Endothelial cell of umbilical vein (primary cell): ENCODE results near the gene SPNS2. TPM values are rescaled to one million over a fixed set of nuclear protein-coding genes. Genes with fewer than 3 reads are reported as not detected.

ENCODE experiments used
- BruUV-seq: library from RNA; stranded (reverse); fragments of 400-500 nt; replicated peaks from 2 replicates; lab custom pipeline; 2021; lab: Mats Ljungman, UMichigan
- CTCF ChIA-PET: fragments of 300-600, 350-600 bp; sonication (Branson Sonifier 250); formaldehyde crosslinking; loops from one replicate; lab custom pipeline; 2021; ENCODE audit warnings: antibody characterized with exemption, inconsistent platforms; lab: Charles Lee
- POLR2A ChIA-PET: fragments of 300-600, 350-600 bp; sonication (Branson Sonifier 250); formaldehyde crosslinking; loops from one replicate; lab custom pipeline; 2021; ENCODE audit warnings: antibody characterized with exemption, inconsistent platforms; lab: Charles Lee
- DNase-seq: peaks from one replicate; pipeline ENCODE4 v3.0.0-alpha.2; 2011; ENCODE audit warnings: low read depth, low spot score
- FAIRE-seq: peaks from 2 replicates; lab custom pipeline; 2011; peaks lifted over from hg19 to GRCh38; lab: Jason Lieb, UNC
- H2AFZ ChIP-seq: 2 replicates; pipeline ENCODE4 v1.6.0; 2012; ENCODE audit warnings: low read depth, low read length, control low read depth, inconsistent platforms
- H3K27ac ChIP-seq: 2 replicates; pipeline ENCODE4 v1.5.1; 2011; ENCODE audit warnings: low read depth, mild to moderate bottlenecking, control low read depth, low read length, moderate library complexity; ENCODE audit not compliant: insufficient read depth
- H3K27me3 ChIP-seq, 2 experiments: 2 replicates each; pipeline versions ENCODE4 v1.6.0 to v1.6.1; 2011; ENCODE audit warnings: low read length in 2 of 2, mixed read lengths in 1 of 2; ENCODE audit not compliant: control insufficient read depth in 2 of 2, insufficient read depth in 2 of 2
- H3K36me3 ChIP-seq, 2 experiments: 2 replicates in 1 of 2; 3 replicates in 1 of 2; pipeline ENCODE4 v1.5.1; 2011; ENCODE audit warnings: low read length in 2 of 2, mild to moderate bottlenecking in 1 of 2, moderate library complexity in 1 of 2; ENCODE audit not compliant: control insufficient read depth in 2 of 2, insufficient read depth in 2 of 2; ENCODE audit errors: extremely low read depth in 1 of 2
- H3K4me1 ChIP-seq: 3 replicates; pipeline ENCODE4 v1.5.1; 2011; ENCODE audit warnings: mild to moderate bottlenecking, low read length; ENCODE audit not compliant: control insufficient read depth, insufficient read depth; ENCODE audit errors: extremely low read depth
- H3K4me2 ChIP-seq: 2 replicates; pipeline ENCODE4 v1.6.1; 2011; ENCODE audit warnings: low read length, control low read depth, mixed read lengths; ENCODE audit not compliant: insufficient read depth
- H3K4me3 ChIP-seq, 3 experiments: fragments of 200-600 bp in 1 of 3; sonication (generic), shearing (Covaris generic) in 1 of 3; replicated peaks in 1 of 3; 2 replicates each; pipeline ENCODE4 v1.5.1; 2011 to 2016; ENCODE audit warnings: control low read depth in 3 of 3, low read length in 3 of 3, mild to moderate bottlenecking in 2 of 3, inconsistent platforms in 1 of 3, low read depth in 1 of 3, moderate library complexity in 1 of 3; ENCODE audit not compliant: insufficient read depth in 1 of 3
- H3K79me2 ChIP-seq: 2 replicates; pipeline ENCODE4 v1.6.0; 2012; ENCODE audit warnings: low read length, inconsistent platforms; ENCODE audit not compliant: control insufficient read depth, insufficient read depth
- H3K9ac ChIP-seq: replicated peaks from 2 replicates; pipeline ENCODE3; 2011; ENCODE audit warnings: low read length, control low read depth; ENCODE audit not compliant: insufficient read depth; ENCODE audit errors: extremely low read depth
- H3K9me1 ChIP-seq: replicated peaks from 3 replicates; pipeline ENCODE4 v1.6.0; 2011; ENCODE audit warnings: mild to moderate bottlenecking, low read length; ENCODE audit not compliant: control insufficient read depth, insufficient read depth; ENCODE audit errors: extremely low read depth
- H3K9me3 ChIP-seq: replicated peaks from 2 replicates; pipeline ENCODE4 v1.5.1; 2012; ENCODE audit warnings: low read length, inconsistent platforms; ENCODE audit not compliant: control insufficient read depth, insufficient read depth
- H4K20me1 ChIP-seq: replicated peaks from 2 replicates; pipeline ENCODE3; 2011; ENCODE audit warnings: mild to moderate bottlenecking, low read length; ENCODE audit not compliant: control insufficient read depth, insufficient read depth; ENCODE audit errors: extremely low read depth
- EZH2 ChIP-seq: IDR thresholded peaks from 2 replicates; pipeline ENCODE4 v1.6.1; 2012; ENCODE audit warnings: borderline replicate concordance, low read depth, mild to moderate bottlenecking, moderate library complexity, low read length, inconsistent platforms; ENCODE audit not compliant: severe bottlenecking
- FOS ChIP-seq: IDR thresholded peaks from 2 replicates; pipeline ENCODE4 v1.6.1; 2011; ENCODE audit warnings: mild to moderate bottlenecking, low read length, moderate library complexity, borderline replicate concordance; ENCODE audit not compliant: insufficient read depth
- GATA2 ChIP-seq: IDR thresholded peaks from 2 replicates; pipeline ENCODE4 v1.7.0; 2011; ENCODE audit warnings: low read depth, mild to moderate bottlenecking, moderate library complexity, mixed read lengths, low read length; ENCODE audit not compliant: insufficient read length, insufficient read depth
- JUN ChIP-seq: IDR thresholded peaks from 2 replicates; pipeline ENCODE4 v1.6.1; 2011; ENCODE audit warnings: borderline replicate concordance, low read depth; ENCODE audit not compliant: insufficient read length, insufficient read depth
- MYC ChIP-seq: IDR thresholded peaks from one replicate; pipeline ENCODE4 v1.6.1; 2011; ENCODE audit warnings: mild to moderate bottlenecking, low read depth, low read length
- POLR2A ChIP-seq: IDR thresholded peaks from 2 replicates; pipeline ENCODE4 v1.6.1; 2012; ENCODE audit warnings: low read depth, mild to moderate bottlenecking, control low read depth, low read length
- POLR2AphosphoS5 ChIP-seq: IDR thresholded peaks from 2 replicates; pipeline ENCODE4 v1.6.1; 2012; ENCODE audit warnings: low read depth, mild to moderate bottlenecking, control low read depth, low read length, moderate library complexity; ENCODE audit not compliant: insufficient read depth
- dilution Hi-C: fragments of 300-500 bp; cut with MboI; formaldehyde crosslinking; loops from one replicate; pipeline ENCODE4 v1.15.0; 2019; ENCODE audit warnings: low sequenced_read_pairs; ENCODE audit not compliant: extremely low pct_ligation_motif_present
- intact Hi-C: fragments of 100-400 bp; cut with micrococcal nuclease; formaldehyde crosslinking; loops from one replicate; pipeline ENCODE4 v1.10.0; 2022
- polyA plus RNA-seq, 4 experiments: library from polyadenylated mRNA; depleted of rRNA in 3 of 4; stranded (reverse) in 3 of 4; unstranded in 1 of 4; fragments of >200 nt; gene quantifications; 2 replicates each; pipeline versions ENCODE4 v1.2.1 to v1.2.3, GENCODE V29; 2011 to 2012; ENCODE audit warnings: missing spikeins in 1 of 4
- total RNA-seq: library from RNA; stranded (reverse); gene quantifications from 2 replicates; pipeline ENCODE4 v1.2.3, GENCODE V29; 2021
- TF ChIP-seq, protein P1 (sequence below): IDR thresholded peaks from 2 replicates; pipeline ENCODE4 v1.6.1; 2011; ENCODE audit not compliant: insufficient read depth, insufficient read length
- TF ChIP-seq, protein P2 (sequence below), 2 donors: IDR thresholded peaks; 1 replicate in 1 of 2; 2 replicates in 1 of 2; pipeline ENCODE4 v1.5.1; 2011; ENCODE audit warnings: low read length in 2 of 2, mild to moderate bottlenecking in 2 of 2, moderate library complexity in 2 of 2, control low read depth in 1 of 2, inconsistent platforms in 1 of 2, low read depth in 1 of 2; ENCODE audit not compliant: insufficient read depth in 1 of 2; ENCODE audit errors: extremely low read depth in 1 of 2

SPNS2 gene
- total and polyA plus RNA-seq, 2 donors (not counting 3 experiments of a cell fraction or from before 2014, with no cell fraction given) = 70.2 to 77.3 TPM

DNA sequence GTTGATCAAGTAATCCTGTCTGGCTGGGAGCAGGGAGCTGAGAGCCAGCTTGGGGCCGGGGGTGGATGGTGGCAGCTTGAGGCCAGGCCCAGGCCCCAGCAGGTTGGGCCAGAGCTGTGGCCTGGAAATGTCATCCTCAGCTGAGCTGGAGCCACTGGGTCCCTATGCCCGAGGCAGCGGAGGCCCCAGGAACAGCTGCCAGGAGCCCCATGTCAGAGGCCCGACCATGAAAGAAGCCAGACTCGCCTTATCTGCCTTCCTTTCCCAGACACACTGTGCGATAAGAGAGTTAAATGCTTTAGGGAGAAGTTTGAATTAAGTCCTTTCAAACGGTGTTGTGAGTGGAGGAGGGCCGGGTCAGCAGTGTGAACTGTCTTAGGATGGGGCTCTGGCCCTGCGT lies 89.1 kb downstream of the SPNS2 start:
- Histone ChIP-seq H3K36me3 (no peaks in the 10 kb centered on the region), H3K9ac (no peak overlapping the region), H4K20me1 (no peaks in the 10 kb centered on the region), H3K27ac (no peak overlapping the region), H3K4me3 (no peak overlapping the region), H3K9me1 (no peaks in the 10 kb centered on the region), H3K79me2 (no peaks in the 10 kb centered on the region), H3K27me3 (peaks cover 25 to 34% of the 10 kb centered on the region in 2 experiments), H2AFZ (no peak overlapping the region), H3K4me2 (no peak overlapping the region), H3K4me1 (no peaks in the 10 kb centered on the region), H3K9me3 (no peaks in the 10 kb centered on the region)
- TF ChIP-seq POLR2A (no peak), EZH2 (no peak), FOS (no peak), MYC (no peak), GATA2 (no peak), POLR2AphosphoS5 (no peak), JUN (no peak)
- TF ChIP-seq, protein P1, sequence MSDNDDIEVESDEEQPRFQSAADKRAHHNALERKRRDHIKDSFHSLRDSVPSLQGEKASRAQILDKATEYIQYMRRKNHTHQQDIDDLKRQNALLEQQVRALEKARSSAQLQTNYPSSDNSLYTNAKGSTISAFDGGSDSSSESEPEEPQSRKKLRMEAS = no peak
- TF ChIP-seq, protein P2, sequence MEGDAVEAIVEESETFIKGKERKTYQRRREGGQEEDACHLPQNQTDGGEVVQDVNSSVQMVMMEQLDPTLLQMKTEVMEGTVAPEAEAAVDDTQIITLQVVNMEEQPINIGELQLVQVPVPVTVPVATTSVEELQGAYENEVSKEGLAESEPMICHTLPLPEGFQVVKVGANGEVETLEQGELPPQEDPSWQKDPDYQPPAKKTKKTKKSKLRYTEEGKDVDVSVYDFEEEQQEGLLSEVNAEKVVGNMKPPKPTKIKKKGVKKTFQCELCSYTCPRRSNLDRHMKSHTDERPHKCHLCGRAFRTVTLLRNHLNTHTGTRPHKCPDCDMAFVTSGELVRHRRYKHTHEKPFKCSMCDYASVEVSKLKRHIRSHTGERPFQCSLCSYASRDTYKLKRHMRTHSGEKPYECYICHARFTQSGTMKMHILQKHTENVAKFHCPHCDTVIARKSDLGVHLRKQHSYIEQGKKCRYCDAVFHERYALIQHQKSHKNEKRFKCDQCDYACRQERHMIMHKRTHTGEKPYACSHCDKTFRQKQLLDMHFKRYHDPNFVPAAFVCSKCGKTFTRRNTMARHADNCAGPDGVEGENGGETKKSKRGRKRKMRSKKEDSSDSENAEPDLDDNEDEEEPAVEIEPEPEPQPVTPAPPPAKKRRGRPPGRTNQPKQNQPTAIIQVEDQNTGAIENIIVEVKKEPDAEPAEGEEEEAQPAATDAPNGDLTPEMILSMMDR (IDR thresholded peaks at IDR 0.05; ENCODE audit: extremely low read depth in 1 of 2, insufficient read depth in 1 of 2, low read depth in 1 of 2, low read length in 2 of 2) = no peak
- dilution Hi-C loops = no loop called here
- DNase-seq (no peak), FAIRE-seq (no peak)
- ChIA-PET POLR2A (no interaction called here), CTCF (interaction anchor here (0.9 to 2.5 kb wide), 2 partner anchors 21 to 33 kb away, joined by 3 to 16 read pairs; partner anchors contain the start of gene MYBBP1A)
- BruUV-seq = no TSS peak
- intact Hi-C loops = no loop called here
